Lung (tissue), 12 donors: Measurements from ENCODE around the gene SLC27A1. TPM values are rescaled to one million over a fixed set of nuclear protein-coding genes. Genes with fewer than 3 reads are reported as not detected.
A peak's percentile ranks its signal among the peaks of the same experiment; 100 is the strongest.
"Not testable (repeated sequence)": the region's sequence is repeated elsewhere in the genome, so short reads cannot be mapped to it uniquely, and the experiment has no call there.

Experiments used
- ATAC-seq: fragments of 200-7000 bp; cut with Tn5 transposase; one replicate; pipeline ENCODE4 v1.9.1; 2020; ENCODE audit warnings: moderate number of reproducible peaks; ENCODE audit not compliant: insufficient read depth, low FRiP score
- DNase-seq, 3 donors: peaks; one replicate each; pipeline ENCODE4 v3.0.0-alpha.2; 2013 to 2017
- H3K27ac ChIP-seq, 2 donors: one replicate each; pipeline ENCODE4 v1.5.1; 2013; ENCODE audit warnings: mild to moderate bottlenecking in 2 of 2, moderate library complexity in 2 of 2, control low read depth in 1 of 2, inconsistent platforms in 1 of 2, low read depth in 1 of 2, low read length in 1 of 2
- H3K27me3 ChIP-seq, 3 donors: one replicate each; pipeline ENCODE4 v1.5.1; 2013; ENCODE audit warnings: low read length in 2 of 3; ENCODE audit not compliant: control insufficient read depth in 3 of 3, insufficient read depth in 3 of 3
- H3K36me3 ChIP-seq, 4 donors: one replicate each; pipeline ENCODE4 v1.5.1; 2013; ENCODE audit warnings: low read length in 4 of 4, mild to moderate bottlenecking in 1 of 4, moderate library complexity in 1 of 4; ENCODE audit not compliant: control insufficient read depth in 4 of 4, insufficient read depth in 4 of 4
- H3K4me1 ChIP-seq, 5 donors: one replicate each; pipeline ENCODE4 v1.5.1; 2013; ENCODE audit warnings: low read length in 5 of 5, mild to moderate bottlenecking in 2 of 5, moderate library complexity in 1 of 5; ENCODE audit not compliant: control insufficient read depth in 5 of 5, insufficient read depth in 5 of 5
- H3K4me3 ChIP-seq: one replicate; pipeline ENCODE4 v1.5.1; 2013; ENCODE audit warnings: mild to moderate bottlenecking, control low read depth, moderate library complexity
- H3K9ac ChIP-seq, 2 donors: one replicate each; pipeline ENCODE4 v1.5.1; 2013; ENCODE audit warnings: low read length in 2 of 2, control low read depth in 1 of 2; ENCODE audit not compliant: insufficient read depth in 1 of 2
- H3K9me3 ChIP-seq, 4 donors: one replicate each; pipeline ENCODE4 v1.5.1; 2013; ENCODE audit warnings: low read length in 3 of 4, mild to moderate bottlenecking in 1 of 4, moderate library complexity in 1 of 4; ENCODE audit not compliant: control insufficient read depth in 4 of 4, insufficient read depth in 3 of 4
- CTCF ChIP-seq: IDR thresholded peaks from 2 replicates; pipeline ENCODE4 v1.5.1; 2012; ENCODE audit warnings: mild to moderate bottlenecking; ENCODE audit errors: control extremely low read depth, extremely low read depth
- WGBS, 2 donors: extraction: QIAGEN DNeasy Blood & Tissue Kit; methylation state at CpG; one replicate each; pipeline ENCODE4 v1.1.7; 2013; 5-methylcytosine and 5-hydroxymethylcytosine counted together
- polyA plus RNA-seq, 2 donors: library from polyadenylated mRNA; stranded (reverse); fragments of 200-250 nt; gene quantifications; one replicate each; pipeline ENCODE4 v1.2.1, GENCODE V29; 2013
- total RNA-seq, 2 donors: library from RNA; depleted of rRNA in 1 of 2; stranded (reverse); fragments of >200 nt in 1 of 2; gene quantifications; one replicate each; pipeline ENCODE4 v1.2.1, GENCODE V29; 2014 to 2021
- donor health status: control.
- donor health status: control.
- donor health status: Bipolar disorder and iron deficiency.
- donor health status: healthy.
- donor health status: DM: yes; HTN: yes; CAD: no.

SLC27A1 gene
- total and polyA plus RNA-seq, 4 donors: 12.2 to 26.9 (median 20.6) TPM

- 37 to 40% methylated on average over 9 of the region's 9 CpGs for WGBS, 2 donors
- Histone ChIP-seq H3K9me3 (peaks cover 0 to 6% (median 3%) of the 10 kb centered on the region in 4 donors), H3K27me3 (no peaks in the 10 kb centered on the region), H3K4me1 (peaks cover 0 to 11% (median 0%) of the 10 kb centered on the region in 5 donors), H3K9ac (peak overlapping the region in 1 of 2 donors; percentile 57), H3K4me3 (peak overlapping the region; percentile 93), H3K36me3 (peaks cover 2 to 12% (median 6%) of the 10 kb centered on the region in 4 donors), H3K27ac (peak overlapping the region; percentile 98 to 99)
- TF ChIP-seq CTCF: no peak
- ATAC-seq: no peak
- no peak for DNase-seq
Observed at GRCh38 chr19:17512574-17512939, 42.2 kb downstream of the SLC27A1 start.

- H3K27ac ChIP-seq: no peak overlapping the region
- 90 to 92% methylated on average over 15 of the region's 15 CpGs for WGBS, 2 donors
- ATAC-seq (no peak), DNase-seq (no peak)
- no peak overlapping the region for H3K9ac ChIP-seq
- H3K4me3 ChIP-seq: no peak overlapping the region
- H3K9me3 ChIP-seq: peaks cover 0 to 9% (median 7%) of the 10 kb centered on the region in 4 donors
- H3K36me3 ChIP-seq: peaks cover 4 to 18% (median 14%) of the 10 kb centered on the region in 4 donors
- H3K4me1 ChIP-seq: peaks cover 0 to 10% (median 0%) of the 10 kb centered on the region in 5 donors
- no peaks in the 10 kb centered on the region for H3K27me3 ChIP-seq
- no peak for TF ChIP-seq CTCF
Observed at GRCh38 chr19:17515408-17516149, 45.3 kb downstream of the SLC27A1 start.

DNA sequence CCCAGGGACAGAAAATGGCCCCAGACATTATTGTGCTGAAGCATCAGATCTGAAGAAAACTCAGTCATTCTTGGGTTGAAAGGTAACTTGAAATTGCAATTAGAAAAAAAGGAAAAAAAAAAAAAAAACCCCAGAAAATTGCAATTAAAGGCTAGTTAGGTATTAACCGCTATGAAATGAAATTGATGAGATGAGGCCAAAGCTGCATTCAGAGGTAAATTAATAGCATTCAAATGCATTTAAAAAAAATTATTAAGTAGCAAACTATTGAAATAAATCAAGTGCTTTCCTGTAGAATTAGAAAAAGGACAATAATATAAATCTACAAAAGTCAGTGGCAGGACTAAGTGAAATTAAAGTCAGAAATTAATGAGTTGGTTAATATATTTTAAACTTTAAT is 47.6 kb downstream of the SLC27A1 start:
- Histone ChIP-seq H3K9me3 (peaks cover 0 to 9% (median 7%) of the 10 kb centered on the region in 4 donors), H3K4me3 (no peak overlapping the region), H3K9ac (no peak overlapping the region), H3K4me1 (peaks cover 0 to 3% (median 0%) of the 10 kb centered on the region in 5 donors), H3K27ac (no peak overlapping the region), H3K36me3 (peaks cover 4 to 20% (median 15%) of the 10 kb centered on the region in 4 donors), H3K27me3 (no peaks in the 10 kb centered on the region)
- TF ChIP-seq CTCF: no peak
- WGBS, 2 donors: 100% methylated on average over 1 of the region's 1 CpG
- DNase-seq (peak in 1 of 3 donors; percentile 20), ATAC-seq (no peak)

- H3K36me3 ChIP-seq: peaks cover 4 to 20% (median 15%) of the 10 kb centered on the region in 4 donors
- ATAC-seq: not testable (repeated sequence)
- WGBS, 2 donors: 92% methylated on average over 8 of the region's 8 CpGs
Observed at GRCh38 chr19:17518654-17519053, 48.3 kb downstream of the SLC27A1 start.

More at GRCh38 chr19:17518654-17519053, 48.3 kb downstream of the SLC27A1 start:
- H3K4me1 ChIP-seq, H3K4me3 ChIP-seq, H3K27me3 ChIP-seq, H3K27ac ChIP-seq, DNase-seq, H3K9me3 ChIP-seq, H3K9ac ChIP-seq: not testable (repeated sequence)
